HEK293 (cell line): ENCODE data around the gene DYNLRB1.
A peak's percentile ranks its signal among the peaks of the same experiment; 100 is the strongest.

Experiments
- GLIS2 ChIP-seq: fragments of 450-650 bp; formaldehyde crosslinking; IDR thresholded peaks from 2 replicates; pipeline ENCODE4 v1.5.1; 2016; ENCODE audit warnings: missing biosample characterization, missing genetic modification characterization
- PRDM1 ChIP-seq: fragments of 450-650 bp; formaldehyde crosslinking; IDR thresholded peaks from 2 replicates; pipeline ENCODE4; 2016; ENCODE audit warnings: missing biosample characterization, missing genetic modification characterization
- RBAK ChIP-seq: fragments of 450-650 bp; formaldehyde crosslinking; IDR thresholded peaks from 2 replicates; pipeline ENCODE4 v1.5.1; 2016; ENCODE audit warnings: missing biosample characterization, missing genetic modification characterization
- TCF7L2 ChIP-seq: IDR thresholded peaks from 2 replicates; pipeline ENCODE4 v1.6.1; 2011; ENCODE audit warnings: low read depth, mild to moderate bottlenecking, inconsistent platforms, low read length, moderate library complexity, borderline replicate concordance
- TRIM28 ChIP-seq: IDR thresholded peaks from 2 replicates; pipeline ENCODE4 v1.6.1; 2011; ENCODE audit warnings: low read length, control low read depth, borderline replicate concordance
- ZNF157 ChIP-seq: fragments of 450-650 bp; formaldehyde crosslinking; IDR thresholded peaks from 2 replicates; pipeline ENCODE4 v1.5.1; 2016; ENCODE audit warnings: missing biosample characterization, missing genetic modification characterization
- ZNF211 ChIP-seq: fragments of 450-650 bp; formaldehyde crosslinking; IDR thresholded peaks from 2 replicates; pipeline ENCODE4 v1.5.1; 2016; ENCODE audit warnings: low read depth, missing biosample characterization, missing genetic modification characterization
- ZNF354C ChIP-seq: fragments of 450-650 bp; formaldehyde crosslinking; IDR thresholded peaks from 2 replicates; pipeline ENCODE4 v1.5.1; 2016; ENCODE audit warnings: missing biosample characterization, missing genetic modification characterization, low read depth, borderline replicate concordance
- ZNF416 ChIP-seq: fragments of 450-650 bp; formaldehyde crosslinking; IDR thresholded peaks from 2 replicates; pipeline ENCODE4 v1.5.1; 2016; ENCODE audit warnings: missing biosample characterization, missing genetic modification characterization
- ZNF585B ChIP-seq: fragments of 450-650 bp; formaldehyde crosslinking; IDR thresholded peaks from 2 replicates; pipeline ENCODE4 v1.5.1; 2016; ENCODE audit warnings: missing biosample characterization, missing genetic modification characterization
- ZNF658 ChIP-seq: fragments of 450-650 bp; formaldehyde crosslinking; IDR thresholded peaks from 2 replicates; pipeline ENCODE4; 2016; ENCODE audit warnings: missing biosample characterization, missing genetic modification characterization
- ZNF670 ChIP-seq: fragments of 450-650 bp; formaldehyde crosslinking; IDR thresholded peaks from 2 replicates; pipeline ENCODE4 v1.5.1; 2016; ENCODE audit warnings: missing biosample characterization, missing genetic modification characterization, low read depth
- ZSCAN30 ChIP-seq: fragments of 450-650 bp; IDR thresholded peaks from 2 replicates; pipeline ENCODE4 v1.5.1; 2018; ENCODE audit warnings: missing biosample characterization, mild to moderate bottlenecking, missing genetic modification characterization, moderate library complexity
- ZXDB ChIP-seq: fragments of 450-650 bp; formaldehyde crosslinking; IDR thresholded peaks from 2 replicates; pipeline ENCODE4 v1.5.1; 2016; ENCODE audit warnings: missing biosample characterization, missing genetic modification characterization
- TF ChIP-seq, protein P1 (sequence below): fragments of 450-650 bp; formaldehyde crosslinking; IDR thresholded peaks from 2 replicates; pipeline ENCODE4 v1.5.1; 2017; ENCODE audit warnings: missing biosample characterization, missing genetic modification characterization
- TF ChIP-seq, protein P2 (sequence below): fragments of 450-650 bp; formaldehyde crosslinking; IDR thresholded peaks from 2 replicates; pipeline ENCODE4 v1.5.1; 2016; ENCODE audit warnings: missing biosample characterization, missing genetic modification characterization
- TF ChIP-seq, protein P3 (sequence below): fragments of 450-650 bp; formaldehyde crosslinking; IDR thresholded peaks from 2 replicates; pipeline ENCODE4 v1.5.1; 2016; ENCODE audit warnings: missing biosample characterization, missing genetic modification characterization
- TF ChIP-seq, protein P4 (sequence below): fragments of 450-650 bp; formaldehyde crosslinking; IDR thresholded peaks from 2 replicates; pipeline ENCODE4 v1.5.1; 2017; ENCODE audit warnings: missing biosample characterization, missing genetic modification characterization
- TF ChIP-seq, protein P5 (sequence below): fragments of 450-650 bp; formaldehyde crosslinking; IDR thresholded peaks from 2 replicates; pipeline ENCODE4 v1.5.1; 2016; ENCODE audit warnings: missing biosample characterization, missing genetic modification characterization
- TF ChIP-seq, protein P6 (sequence below): fragments of 450-650 bp; formaldehyde crosslinking; IDR thresholded peaks from 2 replicates; pipeline ENCODE4 v1.5.1; 2017; ENCODE audit warnings: missing biosample characterization, mild to moderate bottlenecking, missing genetic modification characterization, moderate library complexity
- TF ChIP-seq, protein P7 (sequence below): fragments of 450-650 bp; formaldehyde crosslinking; IDR thresholded peaks from 2 replicates; pipeline ENCODE4 v1.5.1; 2016; ENCODE audit warnings: missing biosample characterization, missing genetic modification characterization
- TF ChIP-seq, protein P8 (sequence below): fragments of 450-650 bp; formaldehyde crosslinking; IDR thresholded peaks from 2 replicates; pipeline ENCODE4 v1.5.1; 2016; ENCODE audit warnings: missing biosample characterization, missing genetic modification characterization
- TF ChIP-seq, protein P9 (sequence below): fragments of 450-650 bp; formaldehyde crosslinking; optimal IDR thresholded peaks from 2 replicates; pipeline ENCODE3; 2016; ENCODE audit warnings: missing biosample characterization, mild to moderate bottlenecking, missing genetic modification characterization

The DYNLRB1 gene

DNA sequence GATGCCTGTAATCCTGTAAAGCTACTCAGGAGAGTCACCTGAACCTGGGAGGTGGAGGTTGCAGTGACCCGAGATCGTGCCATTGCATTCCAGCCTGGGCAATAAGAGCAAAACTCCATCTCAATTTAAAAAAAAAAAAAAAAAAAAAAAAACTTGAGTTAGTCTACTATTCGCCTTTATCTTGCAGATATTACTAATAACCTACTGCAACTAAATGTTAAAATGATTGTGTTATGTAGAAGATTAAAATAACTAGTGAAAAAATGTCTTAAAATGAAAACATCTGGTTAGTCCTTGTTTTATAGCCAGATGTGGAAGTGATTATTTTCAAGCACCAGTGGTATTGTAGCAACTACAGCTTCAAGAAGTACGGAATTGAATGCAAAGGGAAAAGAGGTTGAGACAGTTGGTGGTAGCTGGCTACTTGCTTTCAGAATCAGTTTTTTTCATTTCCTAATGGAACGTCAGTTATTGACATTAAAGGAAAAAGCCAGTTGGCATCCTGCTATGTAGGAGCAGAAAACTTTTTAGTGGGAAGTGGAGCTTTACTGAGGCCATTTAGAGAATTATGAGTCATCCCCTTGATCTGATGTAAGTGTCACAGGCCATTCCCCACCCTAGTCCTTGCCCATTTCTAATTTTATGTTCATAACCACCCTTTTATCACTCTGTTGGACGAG is 43.8 kb upstream of the DYNLRB1 start (continued):
- TF ChIP-seq, protein P1, sequence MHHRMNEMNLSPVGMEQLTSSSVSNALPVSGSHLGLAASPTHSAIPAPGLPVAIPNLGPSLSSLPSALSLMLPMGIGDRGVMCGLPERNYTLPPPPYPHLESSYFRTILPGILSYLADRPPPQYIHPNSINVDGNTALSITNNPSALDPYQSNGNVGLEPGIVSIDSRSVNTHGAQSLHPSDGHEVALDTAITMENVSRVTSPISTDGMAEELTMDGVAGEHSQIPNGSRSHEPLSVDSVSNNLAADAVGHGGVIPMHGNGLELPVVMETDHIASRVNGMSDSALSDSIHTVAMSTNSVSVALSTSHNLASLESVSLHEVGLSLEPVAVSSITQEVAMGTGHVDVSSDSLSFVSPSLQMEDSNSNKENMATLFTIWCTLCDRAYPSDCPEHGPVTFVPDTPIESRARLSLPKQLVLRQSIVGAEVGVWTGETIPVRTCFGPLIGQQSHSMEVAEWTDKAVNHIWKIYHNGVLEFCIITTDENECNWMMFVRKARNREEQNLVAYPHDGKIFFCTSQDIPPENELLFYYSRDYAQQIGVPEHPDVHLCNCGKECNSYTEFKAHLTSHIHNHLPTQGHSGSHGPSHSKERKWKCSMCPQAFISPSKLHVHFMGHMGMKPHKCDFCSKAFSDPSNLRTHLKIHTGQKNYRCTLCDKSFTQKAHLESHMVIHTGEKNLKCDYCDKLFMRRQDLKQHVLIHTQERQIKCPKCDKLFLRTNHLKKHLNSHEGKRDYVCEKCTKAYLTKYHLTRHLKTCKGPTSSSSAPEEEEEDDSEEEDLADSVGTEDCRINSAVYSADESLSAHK (tag by site-specific recombination): 0 out of 2 replicates have a peak, but pooled peaks have one; percentile 12
- TF ChIP-seq RBAK (tag by site-specific recombination): no peak
- TF ChIP-seq GLIS2 (tag by site-specific recombination): no peak
- TF ChIP-seq, protein P2, sequence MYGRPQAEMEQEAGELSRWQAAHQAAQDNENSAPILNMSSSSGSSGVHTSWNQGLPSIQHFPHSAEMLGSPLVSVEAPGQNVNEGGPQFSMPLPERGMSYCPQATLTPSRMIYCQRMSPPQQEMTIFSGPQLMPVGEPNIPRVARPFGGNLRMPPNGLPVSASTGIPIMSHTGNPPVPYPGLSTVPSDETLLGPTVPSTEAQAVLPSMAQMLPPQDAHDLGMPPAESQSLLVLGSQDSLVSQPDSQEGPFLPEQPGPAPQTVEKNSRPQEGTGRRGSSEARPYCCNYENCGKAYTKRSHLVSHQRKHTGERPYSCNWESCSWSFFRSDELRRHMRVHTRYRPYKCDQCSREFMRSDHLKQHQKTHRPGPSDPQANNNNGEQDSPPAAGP (tag by site-specific recombination): peak; percentile 77; the same call in 1 of the 2 replicates
- no peak for TF ChIP-seq ZXDB (tag by site-specific recombination)
- no peak for TF ChIP-seq ZNF585B
- TF ChIP-seq ZNF658 (tag by site-specific recombination): no peak
- TF ChIP-seq, protein P3, sequence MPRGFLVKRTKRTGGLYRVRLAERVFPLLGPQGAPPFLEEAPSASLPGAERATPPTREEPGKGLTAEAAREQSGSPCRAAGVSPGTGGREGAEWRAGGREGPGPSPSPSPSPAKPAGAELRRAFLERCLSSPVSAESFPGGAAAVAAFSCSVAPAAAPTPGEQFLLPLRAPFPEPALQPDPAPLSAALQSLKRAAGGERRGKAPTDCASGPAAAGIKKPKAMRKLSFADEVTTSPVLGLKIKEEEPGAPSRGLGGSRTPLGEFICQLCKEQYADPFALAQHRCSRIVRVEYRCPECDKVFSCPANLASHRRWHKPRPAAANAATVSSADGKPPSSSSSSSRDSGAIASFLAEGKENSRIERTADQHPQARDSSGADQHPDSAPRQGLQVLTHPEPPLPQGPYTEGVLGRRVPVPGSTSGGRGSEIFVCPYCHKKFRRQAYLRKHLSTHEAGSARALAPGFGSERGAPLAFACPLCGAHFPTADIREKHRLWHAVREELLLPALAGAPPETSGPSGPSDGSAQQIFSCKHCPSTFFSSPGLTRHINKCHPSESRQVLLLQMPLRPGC: 0 out of 2 replicates have a peak, but pooled peaks have one; percentile 34
- TF ChIP-seq, protein P4, sequence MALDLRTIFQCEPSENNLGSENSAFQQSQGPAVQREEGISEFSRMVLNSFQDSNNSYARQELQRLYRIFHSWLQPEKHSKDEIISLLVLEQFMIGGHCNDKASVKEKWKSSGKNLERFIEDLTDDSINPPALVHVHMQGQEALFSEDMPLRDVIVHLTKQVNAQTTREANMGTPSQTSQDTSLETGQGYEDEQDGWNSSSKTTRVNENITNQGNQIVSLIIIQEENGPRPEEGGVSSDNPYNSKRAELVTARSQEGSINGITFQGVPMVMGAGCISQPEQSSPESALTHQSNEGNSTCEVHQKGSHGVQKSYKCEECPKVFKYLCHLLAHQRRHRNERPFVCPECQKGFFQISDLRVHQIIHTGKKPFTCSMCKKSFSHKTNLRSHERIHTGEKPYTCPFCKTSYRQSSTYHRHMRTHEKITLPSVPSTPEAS (tag by site-specific recombination): no peak
- no peak for TF ChIP-seq ZNF354C (tag by site-specific recombination)
- TF ChIP-seq ZNF416: no peak
- no peak for TF ChIP-seq TRIM28
- TF ChIP-seq, protein P5, sequence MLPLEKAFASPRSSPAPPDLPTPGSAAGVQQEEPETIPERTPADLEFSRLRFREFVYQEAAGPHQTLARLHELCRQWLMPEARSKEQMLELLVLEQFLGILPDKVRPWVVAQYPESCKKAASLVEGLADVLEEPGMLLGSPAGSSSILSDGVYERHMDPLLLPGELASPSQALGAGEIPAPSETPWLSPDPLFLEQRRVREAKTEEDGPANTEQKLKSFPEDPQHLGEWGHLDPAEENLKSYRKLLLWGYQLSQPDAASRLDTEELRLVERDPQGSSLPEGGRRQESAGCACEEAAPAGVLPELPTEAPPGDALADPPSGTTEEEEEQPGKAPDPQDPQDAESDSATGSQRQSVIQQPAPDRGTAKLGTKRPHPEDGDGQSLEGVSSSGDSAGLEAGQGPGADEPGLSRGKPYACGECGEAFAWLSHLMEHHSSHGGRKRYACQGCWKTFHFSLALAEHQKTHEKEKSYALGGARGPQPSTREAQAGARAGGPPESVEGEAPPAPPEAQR (tag by site-specific recombination): no peak
- TF ChIP-seq ZNF157: no peak
- no peak for TF ChIP-seq ZNF670 (tag by site-specific recombination)
- TF ChIP-seq, protein P6, sequence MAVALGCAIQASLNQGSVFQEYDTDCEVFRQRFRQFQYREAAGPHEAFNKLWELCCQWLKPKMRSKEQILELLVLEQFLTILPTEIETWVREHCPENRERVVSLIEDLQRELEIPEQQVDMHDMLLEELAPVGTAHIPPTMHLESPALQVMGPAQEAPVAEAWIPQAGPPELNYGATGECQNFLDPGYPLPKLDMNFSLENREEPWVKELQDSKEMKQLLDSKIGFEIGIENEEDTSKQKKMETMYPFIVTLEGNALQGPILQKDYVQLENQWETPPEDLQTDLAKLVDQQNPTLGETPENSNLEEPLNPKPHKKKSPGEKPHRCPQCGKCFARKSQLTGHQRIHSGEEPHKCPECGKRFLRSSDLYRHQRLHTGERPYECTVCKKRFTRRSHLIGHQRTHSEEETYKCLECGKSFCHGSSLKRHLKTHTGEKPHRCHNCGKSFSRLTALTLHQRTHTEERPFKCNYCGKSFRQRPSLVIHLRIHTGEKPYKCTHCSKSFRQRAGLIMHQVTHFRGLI (tag by site-specific recombination): no peak
- TF ChIP-seq, protein P7, sequence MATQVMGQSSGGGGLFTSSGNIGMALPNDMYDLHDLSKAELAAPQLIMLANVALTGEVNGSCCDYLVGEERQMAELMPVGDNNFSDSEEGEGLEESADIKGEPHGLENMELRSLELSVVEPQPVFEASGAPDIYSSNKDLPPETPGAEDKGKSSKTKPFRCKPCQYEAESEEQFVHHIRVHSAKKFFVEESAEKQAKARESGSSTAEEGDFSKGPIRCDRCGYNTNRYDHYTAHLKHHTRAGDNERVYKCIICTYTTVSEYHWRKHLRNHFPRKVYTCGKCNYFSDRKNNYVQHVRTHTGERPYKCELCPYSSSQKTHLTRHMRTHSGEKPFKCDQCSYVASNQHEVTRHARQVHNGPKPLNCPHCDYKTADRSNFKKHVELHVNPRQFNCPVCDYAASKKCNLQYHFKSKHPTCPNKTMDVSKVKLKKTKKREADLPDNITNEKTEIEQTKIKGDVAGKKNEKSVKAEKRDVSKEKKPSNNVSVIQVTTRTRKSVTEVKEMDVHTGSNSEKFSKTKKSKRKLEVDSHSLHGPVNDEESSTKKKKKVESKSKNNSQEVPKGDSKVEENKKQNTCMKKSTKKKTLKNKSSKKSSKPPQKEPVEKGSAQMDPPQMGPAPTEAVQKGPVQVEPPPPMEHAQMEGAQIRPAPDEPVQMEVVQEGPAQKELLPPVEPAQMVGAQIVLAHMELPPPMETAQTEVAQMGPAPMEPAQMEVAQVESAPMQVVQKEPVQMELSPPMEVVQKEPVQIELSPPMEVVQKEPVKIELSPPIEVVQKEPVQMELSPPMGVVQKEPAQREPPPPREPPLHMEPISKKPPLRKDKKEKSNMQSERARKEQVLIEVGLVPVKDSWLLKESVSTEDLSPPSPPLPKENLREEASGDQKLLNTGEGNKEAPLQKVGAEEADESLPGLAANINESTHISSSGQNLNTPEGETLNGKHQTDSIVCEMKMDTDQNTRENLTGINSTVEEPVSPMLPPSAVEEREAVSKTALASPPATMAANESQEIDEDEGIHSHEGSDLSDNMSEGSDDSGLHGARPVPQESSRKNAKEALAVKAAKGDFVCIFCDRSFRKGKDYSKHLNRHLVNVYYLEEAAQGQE (tag by site-specific recombination): no peak
- no peak for TF ChIP-seq ZNF211 (tag by site-specific recombination)
- TF ChIP-seq, protein P8, sequence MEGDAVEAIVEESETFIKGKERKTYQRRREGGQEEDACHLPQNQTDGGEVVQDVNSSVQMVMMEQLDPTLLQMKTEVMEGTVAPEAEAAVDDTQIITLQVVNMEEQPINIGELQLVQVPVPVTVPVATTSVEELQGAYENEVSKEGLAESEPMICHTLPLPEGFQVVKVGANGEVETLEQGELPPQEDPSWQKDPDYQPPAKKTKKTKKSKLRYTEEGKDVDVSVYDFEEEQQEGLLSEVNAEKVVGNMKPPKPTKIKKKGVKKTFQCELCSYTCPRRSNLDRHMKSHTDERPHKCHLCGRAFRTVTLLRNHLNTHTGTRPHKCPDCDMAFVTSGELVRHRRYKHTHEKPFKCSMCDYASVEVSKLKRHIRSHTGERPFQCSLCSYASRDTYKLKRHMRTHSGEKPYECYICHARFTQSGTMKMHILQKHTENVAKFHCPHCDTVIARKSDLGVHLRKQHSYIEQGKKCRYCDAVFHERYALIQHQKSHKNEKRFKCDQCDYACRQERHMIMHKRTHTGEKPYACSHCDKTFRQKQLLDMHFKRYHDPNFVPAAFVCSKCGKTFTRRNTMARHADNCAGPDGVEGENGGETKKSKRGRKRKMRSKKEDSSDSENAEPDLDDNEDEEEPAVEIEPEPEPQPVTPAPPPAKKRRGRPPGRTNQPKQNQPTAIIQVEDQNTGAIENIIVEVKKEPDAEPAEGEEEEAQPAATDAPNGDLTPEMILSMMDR (tag by site-specific recombination): no peak
- TF ChIP-seq, protein P9, sequence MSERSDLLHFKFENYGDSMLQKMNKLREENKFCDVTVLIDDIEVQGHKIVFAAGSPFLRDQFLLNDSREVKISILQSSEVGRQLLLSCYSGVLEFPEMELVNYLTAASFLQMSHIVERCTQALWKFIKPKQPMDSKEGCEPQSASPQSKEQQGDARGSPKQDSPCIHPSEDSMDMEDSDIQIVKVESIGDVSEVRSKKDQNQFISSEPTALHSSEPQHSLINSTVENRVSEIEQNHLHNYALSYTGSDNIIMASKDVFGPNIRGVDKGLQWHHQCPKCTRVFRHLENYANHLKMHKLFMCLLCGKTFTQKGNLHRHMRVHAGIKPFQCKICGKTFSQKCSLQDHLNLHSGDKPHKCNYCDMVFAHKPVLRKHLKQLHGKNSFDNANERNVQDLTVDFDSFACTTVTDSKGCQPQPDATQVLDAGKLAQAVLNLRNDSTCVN (tag by site-specific recombination): no peak
- no peak for TF ChIP-seq ZSCAN30 (tag by site-specific recombination)
- TF ChIP-seq PRDM1: peak; percentile 87
- no peak for TF ChIP-seq TCF7L2
